ENCODE data around the gene DCAF8.

- TF ChIP-seq, protein P1, sequence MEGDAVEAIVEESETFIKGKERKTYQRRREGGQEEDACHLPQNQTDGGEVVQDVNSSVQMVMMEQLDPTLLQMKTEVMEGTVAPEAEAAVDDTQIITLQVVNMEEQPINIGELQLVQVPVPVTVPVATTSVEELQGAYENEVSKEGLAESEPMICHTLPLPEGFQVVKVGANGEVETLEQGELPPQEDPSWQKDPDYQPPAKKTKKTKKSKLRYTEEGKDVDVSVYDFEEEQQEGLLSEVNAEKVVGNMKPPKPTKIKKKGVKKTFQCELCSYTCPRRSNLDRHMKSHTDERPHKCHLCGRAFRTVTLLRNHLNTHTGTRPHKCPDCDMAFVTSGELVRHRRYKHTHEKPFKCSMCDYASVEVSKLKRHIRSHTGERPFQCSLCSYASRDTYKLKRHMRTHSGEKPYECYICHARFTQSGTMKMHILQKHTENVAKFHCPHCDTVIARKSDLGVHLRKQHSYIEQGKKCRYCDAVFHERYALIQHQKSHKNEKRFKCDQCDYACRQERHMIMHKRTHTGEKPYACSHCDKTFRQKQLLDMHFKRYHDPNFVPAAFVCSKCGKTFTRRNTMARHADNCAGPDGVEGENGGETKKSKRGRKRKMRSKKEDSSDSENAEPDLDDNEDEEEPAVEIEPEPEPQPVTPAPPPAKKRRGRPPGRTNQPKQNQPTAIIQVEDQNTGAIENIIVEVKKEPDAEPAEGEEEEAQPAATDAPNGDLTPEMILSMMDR (IDR thresholded peaks at IDR 0.05; ENCODE audit: low read depth, low read length) = peak; percentile 93
- no peak for TF ChIP-seq EZH2phosphoT487 (IDR thresholded peaks at IDR 0.05; ENCODE audit: low read depth)
Observed at GRCh38 chr1:160291248-160292220, 29.2 kb upstream of the DCAF8 start.
